ENCODE data around the gene ATAD2B. TPM values are rescaled to one million over a fixed set of nuclear protein-coding genes. Genes with fewer than 3 reads are reported as not detected.
"Not testable (repeated sequence)": the region's sequence is repeated elsewhere in the genome, so short reads cannot be mapped to it uniquely, and the experiment has no call there.

Gene ATAD2B
- total and polyA plus RNA-seq, 2 of the 8 experiments (the other 6 are each of a cell fraction or from before 2014, with no cell fraction given), result 3.4 to 16.1 TPM

DNA sequence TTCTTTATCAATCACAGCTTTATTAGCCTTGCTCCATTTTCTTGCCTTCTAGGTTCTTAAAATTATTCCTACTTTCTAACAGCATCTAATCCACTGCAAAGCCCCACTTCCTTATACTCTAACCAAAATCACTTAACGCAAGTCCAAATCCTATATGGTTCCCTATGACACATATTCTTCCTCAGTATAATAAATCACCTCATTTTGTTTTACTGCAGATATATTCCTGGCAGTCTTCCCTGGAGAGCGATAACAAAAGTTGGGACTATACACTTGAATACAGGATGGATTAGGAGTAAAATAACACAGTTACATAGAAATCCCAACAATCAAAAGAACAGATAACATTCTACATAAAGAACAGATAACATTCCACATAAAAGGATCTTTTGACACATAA is 144.8 kb downstream of the ATAD2B start:
- H4K5ac ChIP-seq (ENCODE audit: insufficient read length, low read depth, low read length), result no peak overlapping the region
- no peaks in the 10 kb centered on the region for H3K79me2 ChIP-seq (ENCODE audit: control insufficient read depth in 1 of 2, insufficient read depth in 2 of 2, low read length in 2 of 2)
- peaks cover 0 to 10% (median 0%) of the 10 kb centered on the region in 4 experiments; a peak in 1 of 8 replicates for H3K36me3 ChIP-seq (ENCODE audit: control insufficient read depth in 2 of 4, insufficient read depth in 4 of 4, low read length in 3 of 4)
- no peak overlapping the region for H2BK12ac ChIP-seq (ENCODE audit: low read depth, low read length)
- ChIA-PET POLR2A (ENCODE audit: partially characterized antibody) (no interaction called here), CTCF (ENCODE audit: partially characterized antibody) (interaction anchor here (0.6 kb wide), 1 partner anchor 83 kb away, joined by 3 read pairs; no protein-coding TSS in a partner anchor)
- no peaks in the 10 kb centered on the region for H3K23me2 ChIP-seq (ENCODE audit: low read depth, low read length)
- H2AK5ac ChIP-seq (ENCODE audit: low read depth, low read length), result no peak overlapping the region
- H3K4ac ChIP-seq (replicated peaks; ENCODE audit: insufficient read length, low read depth, low read length), result no peak overlapping the region
- FAIRE-seq, result no peak
- no peaks in the 10 kb centered on the region for H3K27me3 ChIP-seq (replicated peaks in 1 of 4; ENCODE audit: control insufficient read depth in 3 of 4, extremely low read depth in 1 of 4, insufficient read depth in 3 of 4, low read length in 3 of 4)
- H3K18ac ChIP-seq (ENCODE audit: extremely low read depth, low read length), result no peak overlapping the region
- no peaks in the 10 kb centered on the region for H3K4me1 ChIP-seq (replicated peaks in 1 of 4; ENCODE audit: control insufficient read depth in 3 of 4, insufficient read depth in 4 of 4, low read length in 3 of 4)
- no peak overlapping the region for H3K14ac ChIP-seq (ENCODE audit: insufficient read length)
- no peak overlapping the region for H3K56ac ChIP-seq (replicated peaks; ENCODE audit: insufficient read length, low read depth, low read length)
- no peak overlapping the region for H3K4me3 ChIP-seq (ENCODE audit: extremely low read depth in 1 of 4, insufficient read depth in 2 of 4, low read depth in 3 of 4, low read length in 4 of 4)
- no peak overlapping the region for H2BK120ac ChIP-seq (replicated peaks; ENCODE audit: low read depth, low read length)
- no peaks in the 10 kb centered on the region for H3K9me3 ChIP-seq (ENCODE audit: insufficient read depth in 2 of 2, low read depth in 1 of 2, low read length in 1 of 2)
- no peak for TF ChIP-seq BCL11A (IDR thresholded peaks at IDR 0.05; ENCODE audit: low read depth in 2 of 2, low read length in 2 of 2)
- H2BK15ac ChIP-seq (ENCODE audit: low read length), result no peak overlapping the region
- no peaks in the 10 kb centered on the region for H3K79me1 ChIP-seq (ENCODE audit: low read depth, low read length)
- H3K27ac ChIP-seq (ENCODE audit: low read depth, low read length), result no peak overlapping the region
- H2BK20ac ChIP-seq (ENCODE audit: low read length), result no peak overlapping the region
- H4K8ac ChIP-seq (ENCODE audit: extremely low read depth, insufficient read depth, low read length), result no peak overlapping the region
- no peak for DNase-seq (ENCODE audit: low read depth in 1 of 2, low spot score in 2 of 2)
- H2AFZ ChIP-seq (ENCODE audit: low read length), result no peak overlapping the region
- no peak overlapping the region for H4K91ac ChIP-seq (replicated peaks; ENCODE audit: insufficient read length, low read length)
- no peaks in the 10 kb centered on the region for H4K20me1 ChIP-seq (replicated peaks in 1 of 2; ENCODE audit: control insufficient read depth in 1 of 2, insufficient read depth in 2 of 2, low read length in 2 of 2)
- H3K9ac ChIP-seq (replicated peaks in 1 of 4; ENCODE audit: extremely low read depth in 1 of 4, low read depth in 3 of 4, low read length in 3 of 4), result no peak overlapping the region
- no peak overlapping the region for H3K23ac ChIP-seq (ENCODE audit: insufficient read length)
- 94% methylated on average over 2 of the region's 2 CpGs; no CpG with 5 or more reads in 1 of the 2 experiments for WGBS, 2 experiments (ENCODE audit: extremely low coverage in 1 of 2, insufficient coverage in 1 of 2, insufficient read length in 1 of 2, insufficient replicate concordance in 2 of 2, low coverage in 1 of 2, low lambda C conversion rate in 2 of 2, missing lambda C conversion rate in 1 of 2)
- no peak overlapping the region for H2BK5ac ChIP-seq (ENCODE audit: low read depth, low read length)
- H3K4me2 ChIP-seq (ENCODE audit: insufficient read depth in 1 of 2, low read depth in 2 of 2, low read length in 2 of 2), result no peak overlapping the region

DNA sequence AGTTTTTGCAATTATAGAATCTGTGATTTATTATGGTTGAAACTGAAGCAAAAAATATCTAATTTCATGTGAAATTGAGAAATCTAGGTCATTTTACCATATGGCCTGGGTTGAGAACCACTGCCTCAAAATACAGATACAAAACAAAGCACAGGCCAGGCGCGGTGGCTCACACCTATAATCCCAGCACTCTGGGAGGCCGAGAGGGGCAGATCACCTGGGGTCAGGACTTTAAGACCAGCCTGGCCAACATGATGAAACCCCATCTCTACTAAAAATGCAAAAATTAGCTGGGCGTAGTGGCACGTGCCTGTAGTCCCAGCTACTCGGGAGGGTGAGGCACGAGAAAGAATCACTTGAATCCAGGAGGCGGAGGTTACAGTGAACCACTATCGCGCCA is 146.5 kb downstream of the ATAD2B start:
- not testable (repeated sequence) for H3K18ac ChIP-seq (ENCODE audit: extremely low read depth, low read length); FAIRE-seq
- CTCF ChIA-PET (ENCODE audit: partially characterized antibody), result interaction anchor here (1.4 kb wide), 2 partner anchors 24 to 156 kb away, joined by 4 to 5 read pairs; no protein-coding TSS in a partner anchor

More for the DNA sequence above, 146.5 kb downstream of the ATAD2B start:
- H2BK5ac ChIP-seq (ENCODE audit: low read depth, low read length); DNase-seq (ENCODE audit: low read depth in 1 of 2, low spot score in 2 of 2); H2BK120ac ChIP-seq (replicated peaks; ENCODE audit: low read depth, low read length); H3K23me2 ChIP-seq (ENCODE audit: low read depth, low read length); H2BK15ac ChIP-seq (ENCODE audit: low read length); H3K27me3 ChIP-seq (replicated peaks in 1 of 4; ENCODE audit: control insufficient read depth in 3 of 4, extremely low read depth in 1 of 4, insufficient read depth in 3 of 4, low read length in 3 of 4); POLR2A ChIA-PET (ENCODE audit: partially characterized antibody); H3K79me2 ChIP-seq (ENCODE audit: control insufficient read depth in 1 of 2, insufficient read depth in 2 of 2, low read length in 2 of 2); H4K8ac ChIP-seq (ENCODE audit: extremely low read depth, insufficient read depth, low read length); H2BK20ac ChIP-seq (ENCODE audit: low read length); H3K23ac ChIP-seq (ENCODE audit: insufficient read length); H3K27ac ChIP-seq (ENCODE audit: low read depth, low read length); H3K4me1 ChIP-seq (replicated peaks in 1 of 4; ENCODE audit: control insufficient read depth in 3 of 4, insufficient read depth in 4 of 4, low read length in 3 of 4); H3K9me3 ChIP-seq (ENCODE audit: insufficient read depth in 2 of 2, low read depth in 1 of 2, low read length in 1 of 2); H3K36me3 ChIP-seq (ENCODE audit: control insufficient read depth in 2 of 4, insufficient read depth in 4 of 4, low read length in 3 of 4); H3K4me2 ChIP-seq (ENCODE audit: insufficient read depth in 1 of 2, low read depth in 2 of 2, low read length in 2 of 2); H2AK5ac ChIP-seq (ENCODE audit: low read depth, low read length); H3K4ac ChIP-seq (replicated peaks; ENCODE audit: insufficient read length, low read depth, low read length); H3K9ac ChIP-seq (replicated peaks in 1 of 4; ENCODE audit: extremely low read depth in 1 of 4, low read depth in 3 of 4, low read length in 3 of 4); H3K79me1 ChIP-seq (ENCODE audit: low read depth, low read length); H2BK12ac ChIP-seq (ENCODE audit: low read depth, low read length); H3K4me3 ChIP-seq (ENCODE audit: extremely low read depth in 1 of 4, insufficient read depth in 2 of 4, low read depth in 3 of 4, low read length in 4 of 4); H4K20me1 ChIP-seq (replicated peaks in 1 of 2; ENCODE audit: control insufficient read depth in 1 of 2, insufficient read depth in 2 of 2, low read length in 2 of 2); H3K14ac ChIP-seq (ENCODE audit: insufficient read length); H2AFZ ChIP-seq (ENCODE audit: low read length); H3K56ac ChIP-seq (replicated peaks; ENCODE audit: insufficient read length, low read depth, low read length); H4K5ac ChIP-seq (ENCODE audit: insufficient read length, low read depth, low read length); H4K91ac ChIP-seq (replicated peaks; ENCODE audit: insufficient read length, low read length): not testable (repeated sequence)
- 94% methylated on average over 10 of the region's 10 CpGs; no CpG with 5 or more reads in 1 of the 2 experiments for WGBS, 2 experiments (ENCODE audit: extremely low coverage in 1 of 2, insufficient coverage in 1 of 2, insufficient read length in 1 of 2, insufficient replicate concordance in 2 of 2, low coverage in 1 of 2, low lambda C conversion rate in 2 of 2, missing lambda C conversion rate in 1 of 2)

Data from H1 (cell line).